AG08396 (cell line): ENCODE data around the gene UHRF2.
"Not testable (repeated sequence)": the region's sequence is repeated elsewhere in the genome, so short reads cannot be mapped to it uniquely, and the experiment has no call there.

Source experiments
- DNase-seq: peaks from one replicate; pipeline ENCODE4 v3.0.0; 2012; ENCODE audit warnings: low spot score, mixed read lengths

Gene UHRF2

DNA sequence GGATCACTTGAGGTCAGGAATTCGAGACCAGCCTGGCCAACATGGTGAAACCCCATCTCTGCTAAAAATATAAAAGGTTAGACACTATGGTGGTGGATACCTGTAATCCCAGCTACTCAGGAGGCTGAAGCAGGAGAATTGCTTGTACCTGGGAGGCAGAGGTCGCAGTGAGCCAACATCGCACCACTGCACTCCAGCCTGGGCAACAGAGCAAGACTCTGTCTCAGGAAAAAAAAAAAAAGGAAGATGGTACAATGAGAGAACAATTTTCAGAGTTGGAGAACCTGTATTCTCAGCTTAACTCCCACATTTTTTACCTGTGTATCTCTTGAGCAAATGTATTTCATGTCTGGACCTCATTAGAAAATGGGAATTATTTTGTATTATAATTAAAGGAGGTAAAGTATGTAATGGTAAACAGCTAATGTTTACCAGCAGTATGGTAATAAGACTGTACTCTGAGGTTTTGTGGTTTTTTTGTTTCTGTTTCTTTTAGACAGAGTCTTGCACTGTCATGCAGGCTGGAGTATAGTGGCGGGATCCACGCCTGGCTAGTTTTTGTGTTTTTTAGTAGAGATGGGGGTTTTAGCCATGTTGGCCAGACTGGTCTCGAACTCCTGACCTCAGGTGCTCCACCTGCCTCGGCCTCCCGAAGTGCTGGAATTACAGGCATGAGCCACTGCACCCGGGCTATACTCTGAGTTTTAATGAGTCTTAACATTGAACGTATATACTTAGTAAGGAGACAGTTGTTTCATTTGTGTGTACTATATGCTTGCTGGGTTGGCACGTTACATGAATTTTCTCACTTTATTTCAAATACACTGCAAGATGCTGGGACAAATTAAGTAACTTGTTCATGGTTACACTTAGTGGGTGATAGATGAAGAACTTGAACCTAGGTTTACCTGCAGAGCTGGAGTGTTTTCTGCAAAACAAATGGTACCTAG is 16.2 kb downstream of the UHRF2 start:
- DNase-seq: no peak

DNA sequence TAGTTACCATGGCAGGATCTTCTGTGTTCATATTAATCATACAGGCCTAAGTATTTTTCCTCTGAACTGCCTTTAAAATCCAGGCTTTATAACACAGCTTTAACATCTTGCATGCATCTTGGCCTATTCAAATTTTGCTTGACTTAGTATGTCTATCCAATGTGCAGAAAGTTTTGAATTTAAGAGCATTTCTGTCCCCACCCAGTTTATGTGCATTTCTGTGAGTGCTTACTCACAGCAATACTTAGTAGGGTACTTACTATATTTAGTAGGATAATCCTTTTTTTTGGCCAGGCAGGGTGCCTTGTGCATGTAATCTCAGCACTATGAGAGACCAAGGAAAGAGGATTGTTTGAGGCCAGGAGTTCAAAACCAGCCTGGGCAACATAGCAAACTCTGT is 18.0 kb downstream of the UHRF2 start:
- DNase-seq: no peak

DNA sequence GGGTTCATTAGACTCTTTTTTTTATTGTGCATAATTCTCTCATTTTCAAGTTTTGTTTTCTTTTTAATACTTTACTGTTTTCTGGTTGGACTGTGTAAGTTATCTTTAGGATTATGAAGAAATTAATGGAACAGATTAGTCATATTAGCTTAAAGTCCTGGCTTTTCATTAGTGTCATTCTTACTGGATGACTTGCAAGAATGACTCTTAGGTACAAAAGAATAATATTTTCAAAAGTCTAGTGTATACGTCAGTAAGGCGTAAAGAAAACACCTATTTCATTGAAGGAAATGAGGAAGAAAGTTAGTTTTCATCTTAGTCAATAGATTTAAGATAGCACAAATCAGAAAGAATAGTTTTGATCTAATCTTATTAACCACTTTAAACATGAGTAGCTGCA is 20.4 kb downstream of the UHRF2 start:
- DNase-seq: no peak

DNA sequence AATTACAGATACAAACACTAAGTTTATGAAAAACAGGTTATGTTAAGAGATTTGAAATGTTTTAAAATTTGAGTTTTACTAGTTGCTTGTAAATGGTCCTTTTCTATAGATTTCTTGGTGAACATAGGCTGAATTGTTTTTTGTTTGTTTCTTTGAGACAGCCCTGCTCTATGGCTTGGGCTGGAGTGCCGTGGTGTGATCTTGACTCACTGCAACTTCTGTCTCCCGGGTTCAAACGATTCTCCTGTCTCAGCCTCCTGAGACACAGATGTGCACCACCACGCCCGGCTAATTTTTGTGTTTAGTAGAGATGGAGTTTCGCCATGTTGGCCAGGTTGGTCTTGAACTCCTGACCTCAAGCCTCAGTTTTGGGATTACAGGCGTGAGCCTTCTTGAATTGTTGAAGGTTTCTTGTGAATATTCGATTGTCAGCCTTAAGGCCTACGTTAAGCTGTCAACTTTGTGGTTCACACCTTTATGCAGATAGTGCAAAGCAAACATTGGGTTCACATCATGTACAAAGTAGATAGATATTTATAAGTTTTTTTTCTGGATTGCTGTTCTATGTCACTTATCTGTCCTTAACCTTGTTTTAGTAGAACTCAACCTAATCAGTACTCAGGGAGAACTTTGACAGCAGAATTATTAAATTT is 26.2 kb downstream of the UHRF2 start:
- no peak for DNase-seq

DNA sequence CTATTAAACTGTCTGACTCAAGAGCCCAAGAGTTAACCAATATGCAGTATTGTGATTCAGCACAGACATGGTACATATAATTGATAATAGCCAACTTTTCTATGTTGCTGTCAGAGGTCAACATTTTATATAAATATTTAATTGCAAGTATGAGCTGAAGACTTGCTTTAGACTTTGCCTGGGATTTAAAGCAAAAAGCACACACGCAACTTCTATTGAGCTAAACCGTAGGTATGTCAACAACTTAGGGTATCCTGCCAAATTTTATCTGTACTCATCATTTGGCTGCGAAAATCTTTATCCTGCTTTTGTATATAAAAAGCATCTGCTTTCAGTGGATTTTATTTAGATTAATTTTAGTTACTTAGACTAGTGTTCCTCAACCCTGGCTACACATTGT is 27.4 kb downstream of the UHRF2 start:
- no peak for DNase-seq

DNA sequence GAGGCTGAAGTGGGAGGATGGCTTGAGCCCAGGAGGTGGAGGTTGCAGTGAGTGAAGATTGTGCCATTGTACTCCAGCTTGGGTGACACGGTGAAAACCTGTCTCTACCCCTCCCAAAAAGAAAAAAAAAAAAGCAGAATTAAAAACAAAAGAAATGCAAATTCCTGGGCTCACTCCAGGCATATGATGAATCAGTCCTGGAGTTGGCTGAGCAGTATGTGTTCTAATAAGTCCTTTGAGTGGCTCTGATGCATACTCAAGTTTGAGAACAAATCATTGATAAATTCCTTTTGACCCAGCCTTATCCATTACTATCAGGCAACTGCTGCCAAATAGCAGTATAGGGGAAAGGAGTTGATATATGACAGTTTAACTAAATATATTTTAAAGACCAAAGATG is 28.3 kb downstream of the UHRF2 start:
- DNase-seq: no peak

DNA sequence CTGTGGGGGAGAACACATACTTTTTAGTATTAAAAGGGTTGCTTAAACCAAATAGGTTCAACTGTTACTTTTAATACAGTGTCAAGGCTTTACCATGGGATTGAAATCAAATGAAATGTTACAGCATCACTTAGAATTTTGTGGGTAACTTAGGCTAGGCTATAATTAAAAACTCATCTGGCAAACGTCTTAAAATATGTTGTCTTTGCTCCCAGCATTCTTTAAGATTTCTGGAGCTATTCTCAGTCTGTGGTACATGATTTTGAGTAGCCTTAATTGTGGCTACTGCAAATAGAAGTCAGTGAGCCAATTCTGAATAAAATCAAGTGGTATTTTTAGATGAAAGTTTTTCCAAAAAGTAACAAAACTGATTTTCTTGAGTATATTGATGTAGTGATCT is 30.7 kb downstream of the UHRF2 start:
- no peak for DNase-seq

DNA sequence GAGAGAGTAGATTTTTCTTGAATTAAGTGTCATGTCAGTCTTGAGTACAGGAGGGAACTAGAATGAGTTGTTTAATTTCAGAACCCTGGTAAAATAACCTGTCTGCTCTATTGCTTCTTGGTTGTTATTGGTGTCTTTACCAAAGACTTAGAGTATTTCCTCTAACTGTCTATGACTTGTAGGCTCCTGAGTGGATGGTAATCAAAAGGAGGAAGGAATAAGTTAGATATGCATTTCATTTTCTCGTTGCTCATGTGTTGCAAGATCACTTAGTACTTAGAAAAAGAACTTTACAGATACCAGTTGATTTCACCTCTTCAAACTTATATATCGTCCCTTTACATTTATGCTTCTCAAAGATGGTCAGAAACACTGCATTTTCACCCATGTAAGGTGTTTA is 31.1 kb downstream of the UHRF2 start:
- DNase-seq: no peak

DNA sequence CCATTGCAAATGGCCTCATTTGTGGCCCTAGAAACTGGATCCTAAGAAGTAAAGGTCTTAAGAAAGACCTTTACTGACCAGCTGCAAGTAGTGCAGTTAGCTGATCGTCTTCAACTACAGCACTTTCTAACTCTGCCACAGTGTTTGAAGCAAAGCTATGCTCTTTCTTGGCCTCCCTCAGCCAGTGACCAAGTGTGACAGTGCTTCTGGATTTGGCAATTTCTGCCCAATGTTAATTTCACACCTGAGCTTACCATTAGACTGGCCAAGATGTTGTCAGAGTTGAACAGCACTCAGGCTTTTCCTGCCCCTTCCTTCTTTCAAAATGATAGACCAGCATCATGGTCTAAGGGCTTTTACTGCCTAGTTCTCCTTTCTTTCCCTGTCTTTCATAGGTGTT is 36.1 kb downstream of the UHRF2 start:
- no peak for DNase-seq

DNA sequence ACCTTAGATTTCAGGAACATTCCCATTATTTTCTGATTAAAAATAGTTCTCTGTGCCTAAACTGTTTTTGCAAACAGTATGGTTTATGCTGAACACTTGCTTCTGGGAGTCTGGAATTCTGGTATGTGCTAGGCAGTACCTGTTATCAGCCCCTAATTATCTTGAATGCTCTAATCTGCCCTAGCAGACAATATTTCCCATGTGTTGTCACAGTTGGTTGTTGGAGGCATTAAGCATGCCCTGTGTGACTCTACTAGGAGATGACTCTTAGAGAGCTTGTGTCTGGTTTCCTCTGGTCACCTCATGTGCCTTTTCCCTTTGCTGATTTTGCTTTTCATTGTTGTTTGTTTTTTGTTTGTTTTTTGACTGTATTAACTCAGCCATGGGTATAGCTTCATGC is 36.6 kb downstream of the UHRF2 start:
- DNase-seq: no peak

DNA sequence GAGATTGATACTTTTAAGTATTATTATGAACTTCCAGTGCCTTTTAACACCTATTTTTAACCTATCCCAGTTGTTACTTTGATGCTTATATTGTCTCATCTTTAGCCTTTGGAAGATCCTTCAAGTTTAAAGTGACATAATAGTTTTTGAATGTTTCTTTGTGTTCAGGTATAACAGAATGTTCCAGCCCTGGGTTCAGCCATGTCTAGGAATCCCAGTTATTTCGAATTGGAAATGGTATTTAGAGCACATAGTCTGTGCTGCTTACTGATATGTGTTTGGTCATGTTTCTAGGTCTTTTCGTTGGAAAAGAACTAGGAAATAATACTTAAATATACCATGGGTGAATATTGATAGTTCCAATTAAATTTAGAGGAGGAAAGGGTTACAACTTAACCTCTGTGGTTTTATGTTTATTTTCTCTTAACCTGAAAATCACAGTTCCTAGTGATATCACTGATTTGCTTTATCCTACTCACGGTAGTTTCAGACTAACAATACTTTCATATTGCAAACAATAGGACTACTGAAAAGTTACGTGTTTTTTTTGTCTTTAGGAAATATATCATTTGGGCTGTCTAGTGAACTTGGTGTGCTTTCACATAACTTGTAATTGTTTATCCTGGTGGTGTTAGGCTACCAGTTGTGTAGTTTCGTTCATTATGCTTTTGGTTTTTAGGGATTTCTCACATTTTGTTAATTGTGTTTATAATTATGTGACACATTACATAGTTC is 37.8 kb downstream of the UHRF2 start:
- DNase-seq: no peak

DNA sequence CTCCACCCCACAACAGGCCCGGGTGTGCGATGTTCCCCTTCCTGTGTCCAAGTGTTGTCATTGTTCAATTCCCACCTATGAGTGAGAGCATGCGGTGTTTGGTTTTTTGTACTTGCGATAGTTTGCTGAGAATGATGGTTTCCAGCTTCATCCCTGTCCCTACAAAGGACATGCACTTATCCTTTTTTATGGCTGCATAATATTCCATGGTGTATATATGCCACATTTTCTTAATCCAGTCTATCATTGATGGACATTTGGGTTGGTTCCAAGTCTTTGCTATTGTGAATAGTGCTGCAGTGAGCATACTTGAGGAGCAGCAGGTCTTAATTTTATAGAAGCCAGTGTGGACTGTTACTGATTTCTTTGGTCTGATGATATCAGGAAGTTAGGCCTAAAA is 42.3 kb downstream of the UHRF2 start:
- not testable (repeated sequence) for DNase-seq

DNA sequence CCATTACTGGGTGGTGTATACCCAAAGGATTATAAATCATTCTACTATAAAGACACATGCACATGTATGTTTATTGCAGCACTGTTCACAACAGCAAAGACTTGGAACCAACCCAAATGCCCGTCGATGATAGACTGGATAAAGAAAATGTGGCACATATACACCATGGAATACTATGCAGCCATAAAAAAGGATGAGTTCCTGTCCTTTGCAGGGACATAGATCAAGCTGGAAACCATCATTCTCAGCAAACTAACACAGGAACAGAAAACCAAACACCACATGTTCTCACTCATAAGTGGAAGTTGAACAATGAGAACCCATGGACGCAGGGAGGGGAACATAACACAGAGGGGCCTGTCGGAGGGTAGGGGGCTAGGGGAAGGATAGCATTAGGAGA is 45.7 kb downstream of the UHRF2 start:
- not testable (repeated sequence) for DNase-seq

DNA sequence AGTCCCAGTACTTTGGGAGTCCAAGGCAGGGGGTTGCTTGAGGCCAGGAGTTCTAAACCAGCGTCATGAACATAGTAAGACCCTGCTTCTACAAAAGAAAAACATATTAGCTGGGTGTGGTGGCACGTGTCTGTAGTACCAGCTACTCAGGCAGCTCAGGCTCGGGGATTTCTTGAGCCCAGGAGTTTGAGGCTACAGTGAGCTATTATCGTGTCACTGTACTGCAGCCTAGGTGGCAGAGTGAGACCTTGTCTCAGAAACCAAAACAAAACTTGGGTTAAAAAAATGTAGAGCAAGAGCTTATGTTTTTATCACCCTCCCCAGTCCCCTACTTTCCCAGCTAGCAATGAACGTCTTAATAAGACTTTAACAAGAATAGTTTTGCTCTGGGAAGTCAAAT is 46.7 kb downstream of the UHRF2 start:
- DNase-seq: no peak

DNA sequence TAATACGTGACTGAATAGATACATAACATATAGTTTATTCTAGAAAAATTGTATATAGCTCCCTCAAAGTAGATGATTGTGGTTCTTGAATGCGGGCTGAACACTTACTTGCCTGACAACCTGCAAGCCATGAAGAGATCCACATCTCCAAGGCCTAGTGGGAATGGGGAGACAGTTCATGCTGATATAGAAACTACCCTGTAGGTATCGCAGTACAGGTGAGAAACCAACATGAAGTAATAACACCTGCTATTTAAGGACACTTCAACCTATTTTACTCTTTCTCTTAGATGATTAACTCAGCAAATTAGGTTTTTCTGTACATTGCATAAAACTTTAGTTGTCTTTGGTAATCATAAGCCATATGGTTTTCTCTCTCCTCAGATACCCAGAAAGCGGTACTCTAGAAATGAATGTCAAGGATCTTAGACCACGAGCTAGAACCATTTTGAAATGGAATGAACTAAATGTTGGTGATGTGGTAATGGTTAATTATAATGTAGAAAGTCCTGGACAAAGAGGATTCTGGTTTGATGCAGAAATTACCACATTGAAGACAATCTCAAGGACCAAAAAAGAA is 47.3 kb downstream of the UHRF2 start:
- no peak for DNase-seq

DNA sequence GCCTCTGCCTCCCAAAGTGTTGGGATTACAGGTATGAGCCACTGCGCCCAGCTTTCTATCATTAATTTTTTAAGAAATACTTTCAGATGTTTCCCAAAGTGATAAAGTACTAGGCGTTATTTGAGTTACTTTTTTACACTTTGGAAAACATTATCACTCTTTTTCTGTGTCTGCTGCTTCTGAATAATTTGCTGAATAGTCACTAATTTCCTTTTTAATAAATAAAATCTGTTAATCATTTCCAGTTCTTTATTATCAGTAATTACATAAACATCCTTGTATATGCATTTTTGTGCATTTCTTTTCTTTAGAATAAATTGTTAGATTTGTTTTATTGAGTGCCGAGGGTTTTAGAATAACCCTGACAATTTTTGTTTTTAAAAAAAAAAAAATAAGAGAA is 48.6 kb downstream of the UHRF2 start:
- DNase-seq: no peak

DNA sequence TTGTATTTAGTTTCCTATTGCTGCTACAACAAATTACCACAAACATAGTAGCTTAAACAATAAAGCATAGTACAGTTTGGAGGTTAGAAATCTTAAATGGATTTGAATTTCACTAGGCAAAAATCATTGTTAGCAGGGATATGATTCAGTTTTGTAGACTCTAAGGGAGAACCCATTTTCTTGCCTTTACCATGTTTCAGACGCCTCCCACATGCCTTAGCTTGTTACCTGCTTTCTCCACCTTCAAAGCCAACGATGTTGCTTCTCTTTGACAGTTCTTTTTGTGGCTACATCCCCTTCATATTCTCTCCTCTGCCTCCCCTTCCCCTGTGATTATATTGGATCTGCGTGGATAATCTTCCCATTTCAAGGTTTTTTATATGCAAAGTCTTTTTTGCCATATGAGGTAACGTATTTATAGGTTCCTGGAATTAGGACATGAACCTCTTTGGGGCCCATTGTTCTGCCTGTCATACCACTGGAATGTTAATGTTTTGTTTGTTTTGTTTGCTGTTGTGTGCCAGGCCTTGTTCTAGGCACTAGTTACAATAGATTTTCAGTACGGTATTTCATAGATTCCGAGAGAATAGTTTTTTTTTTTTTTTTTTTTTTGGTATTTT is 54.1 kb downstream of the UHRF2 start:
- no peak for DNase-seq

DNA sequence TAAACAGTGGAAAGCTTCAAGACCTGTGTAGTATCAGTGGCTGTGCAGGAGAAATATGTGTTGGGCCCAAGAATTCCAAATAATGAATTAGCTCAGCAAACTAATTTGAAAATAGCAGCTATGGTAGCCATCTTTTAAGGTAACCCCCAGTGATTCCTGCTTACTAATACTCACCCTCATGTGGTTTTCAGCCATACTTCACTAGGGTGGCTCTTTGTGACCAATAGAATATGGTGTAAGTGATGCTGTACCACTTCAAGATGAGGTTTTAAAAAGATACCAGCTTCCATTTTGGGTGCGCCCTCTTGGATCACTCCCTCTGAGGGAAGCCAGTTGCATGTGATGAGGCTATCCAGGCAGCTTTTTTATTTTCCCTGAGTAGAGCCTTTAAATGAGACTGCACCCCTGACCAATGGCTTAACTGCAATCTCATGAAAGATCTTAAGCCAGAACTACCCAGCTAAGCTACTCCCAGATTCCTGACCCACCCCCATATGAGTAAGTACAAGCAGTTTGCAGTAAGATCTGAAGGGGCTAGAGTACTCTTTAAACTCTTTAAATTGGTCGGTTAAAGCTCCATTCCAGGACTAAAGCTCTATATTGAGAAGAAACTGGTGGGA is 58.3 kb downstream of the UHRF2 start:
- DNase-seq: no peak

DNA sequence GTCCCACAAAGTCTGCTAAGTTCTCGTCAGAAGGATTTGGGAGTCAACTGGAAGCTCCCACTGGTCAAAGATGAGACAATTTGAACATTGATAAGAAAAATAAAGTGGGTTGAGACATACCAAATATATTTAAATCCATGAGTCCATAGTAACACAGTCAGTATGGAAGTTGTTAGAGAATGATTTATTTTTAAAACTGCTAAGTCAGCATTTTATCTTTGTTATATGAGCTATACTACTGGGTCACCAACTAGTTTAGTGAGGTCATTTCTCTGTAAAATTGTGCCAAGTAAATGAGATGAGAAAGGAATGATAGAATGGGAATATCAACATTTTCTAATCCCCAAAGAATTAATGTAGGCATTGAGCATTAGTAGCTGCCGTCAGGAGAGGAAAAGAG is 60.2 kb downstream of the UHRF2 start:
- DNase-seq: no peak

DNA sequence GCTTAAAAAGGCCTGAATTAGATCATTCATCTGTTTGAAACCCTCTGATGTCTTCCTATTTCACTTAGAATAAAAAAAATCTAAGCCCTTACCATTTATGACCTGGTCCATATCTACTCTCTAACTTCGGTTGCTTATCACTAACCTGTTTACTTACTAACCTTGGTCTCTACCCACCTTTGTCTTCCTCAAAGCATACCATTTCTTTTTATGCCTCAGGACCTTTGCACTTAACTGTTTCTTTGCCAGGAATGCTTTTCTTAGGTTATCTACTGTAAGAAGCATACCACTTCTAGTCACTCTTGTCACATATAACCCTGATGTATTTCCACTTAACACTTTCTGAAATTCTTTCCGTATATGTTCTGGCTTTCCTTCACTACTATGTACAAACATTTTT is 67.0 kb downstream of the UHRF2 start:
- no peak for DNase-seq

DNA sequence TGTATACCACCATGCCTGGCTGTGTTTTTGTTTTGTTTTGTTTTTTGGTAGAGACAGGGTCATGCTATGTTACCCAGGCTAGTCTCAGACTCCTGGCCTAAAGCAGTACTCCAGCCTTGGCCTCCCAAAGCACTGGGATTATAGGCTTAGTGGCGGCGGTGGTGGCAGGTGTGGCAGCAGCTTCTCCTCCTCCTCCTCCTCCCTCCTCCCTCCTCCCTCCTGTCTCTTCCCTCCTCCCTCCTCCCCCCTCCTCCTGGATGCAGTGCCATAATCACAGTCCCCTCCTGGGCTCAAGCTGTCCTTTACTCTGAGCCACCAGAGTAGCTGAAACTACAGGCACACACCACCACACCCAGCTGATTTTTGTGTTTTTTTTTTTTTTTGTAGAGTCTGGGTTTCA is 71.2 kb downstream of the UHRF2 start:
- no peak for DNase-seq

DNA sequence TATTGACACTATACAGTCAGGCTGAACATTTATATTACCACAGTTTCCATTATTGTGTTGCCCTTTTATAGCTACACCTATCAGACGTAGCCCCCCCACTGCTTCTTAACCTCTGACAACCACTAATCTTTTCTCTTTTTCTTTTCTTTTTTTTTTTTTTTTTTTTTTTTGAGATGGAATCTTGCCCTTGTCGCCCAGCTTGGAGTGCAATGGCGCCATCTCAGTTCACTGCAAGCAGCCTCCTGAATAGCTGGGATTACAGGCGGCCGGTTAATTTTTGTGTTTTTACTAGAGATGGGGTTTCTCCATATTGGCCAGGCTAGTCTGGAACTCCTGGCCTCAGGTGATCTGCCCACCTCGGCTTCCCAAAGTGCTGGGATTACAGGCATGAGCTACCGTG is 75.4 kb downstream of the UHRF2 start:
- no peak for DNase-seq
